Measurements from ENCODE around the gene RGS7. TPM values are rescaled to one million over a fixed set of nuclear protein-coding genes. Genes with fewer than 3 reads are reported as not detected.

Gene RGS7
- total RNA-seq, 4 donors from 2014 or later, result 0.47 TPM; not detected in 3

- ATAC-seq (ENCODE audit: low FRiP score), result no peak
- no peak for TF ChIP-seq CTCF (IDR thresholded peaks at IDR 0.05)
- no peak for DNase-seq (ENCODE audit: low spot score)
Measured at GRCh38 chr1:241215683-241216082, 141.3 kb downstream of the RGS7 start.

GRCh38 chr1:241215203-241215602 lies 141.8 kb downstream of the RGS7 start:
- DNase-seq (ENCODE audit: low spot score), result no peak
- TF ChIP-seq CTCF (IDR thresholded peaks at IDR 0.05), result no peak
- ATAC-seq (ENCODE audit: low FRiP score), result no peak

GRCh38 chr1:241213139-241213538 lies 143.9 kb downstream of the RGS7 start:
- ATAC-seq (ENCODE audit: low FRiP score), result no peak
- TF ChIP-seq CTCF (IDR thresholded peaks at IDR 0.05), result no peak
- no peak for DNase-seq (ENCODE audit: low spot score)

GRCh38 chr1:241212628-241213027 lies 144.4 kb downstream of the RGS7 start:
- ATAC-seq (ENCODE audit: low FRiP score), result no peak
- no peak for TF ChIP-seq CTCF (IDR thresholded peaks at IDR 0.05)
- no peak for DNase-seq (ENCODE audit: low spot score)

GRCh38 chr1:241208910-241209379 lies 148.1 kb downstream of the RGS7 start:
- DNase-seq (ENCODE audit: low spot score), result no peak
- no peak for TF ChIP-seq CTCF (IDR thresholded peaks at IDR 0.05)
- no peak for ATAC-seq (ENCODE audit: low FRiP score)

GRCh38 chr1:241203817-241204216 lies 153.2 kb downstream of the RGS7 start:
- DNase-seq (ENCODE audit: low spot score), result no peak
- ATAC-seq (ENCODE audit: low FRiP score), result no peak
- no peak for TF ChIP-seq CTCF (IDR thresholded peaks at IDR 0.05)

GRCh38 chr1:241202401-241202800 lies 154.6 kb downstream of the RGS7 start:
- TF ChIP-seq CTCF (IDR thresholded peaks at IDR 0.05), result no peak
- DNase-seq (ENCODE audit: low spot score) (no peak), ATAC-seq (ENCODE audit: low FRiP score) (no peak)
